PC-3 (cell line): ENCODE data around the gene SMAD5. TPM values are rescaled to one million over a fixed set of nuclear protein-coding genes. Genes with fewer than 3 reads are reported as not detected.

Source experiments
- ATAC-seq: fragments of 200-7000 bp; cut with Tn5 transposase; 2 replicates; pipeline ENCODE4 v1.9.1; 2020; ENCODE audit warnings: mild to moderate bottlenecking, moderate library complexity
- BruUV-seq: library from RNA; stranded (reverse); fragments of 400-500 nt; replicated peaks from 2 replicates; lab custom pipeline; 2021; lab: Mats Ljungman, UMichigan
- CTCF ChIA-PET: fragments of 300-600 bp; sonication (Branson Sonifier 250); formaldehyde crosslinking; loops from one replicate; lab custom pipeline; 2022; ENCODE audit warnings: antibody characterized with exemption; lab: Charles Lee
- POLR2A ChIA-PET: fragments of 300-600 bp; sonication (Branson Sonifier 250); formaldehyde crosslinking; loops from one replicate; lab custom pipeline; 2022; ENCODE audit warnings: antibody characterized with exemption; ENCODE audit not compliant: unreplicated experiment; lab: Charles Lee
- DNase-seq: peaks from one replicate; pipeline ENCODE4 v3.0.0-alpha.2; 2015
- H2AFZ ChIP-seq: fragments of 300-600 bp; sonication (generic); 2 replicates; pipeline ENCODE4 v1.6.0; 2016; ENCODE audit warnings: antibody characterized with exemption, low read length
- H3F3A ChIP-seq: fragments of 300-600 bp; sonication (generic); one replicate; pipeline ENCODE4 v1.6.0; 2017; ENCODE audit warnings: antibody characterized with exemption, low read length, control low read depth, mild to moderate bottlenecking; ENCODE audit not compliant: unreplicated experiment
- H3K27ac ChIP-seq: fragments of 300-600 bp; sonication (generic); 2 replicates; pipeline ENCODE4 v1.5.1; 2016; ENCODE audit warnings: mild to moderate bottlenecking, low read length
- H3K27me3 ChIP-seq: fragments of 300-600 bp; sonication (generic); 2 replicates; pipeline ENCODE4 v1.6.1; 2016; ENCODE audit warnings: low read length, mixed read lengths
- H3K36me3 ChIP-seq: fragments of 300-600 bp; sonication (generic); 2 replicates; pipeline ENCODE4 v1.6.1; 2016; ENCODE audit warnings: low read depth, mixed run types, low read length, mixed read lengths
- H3K4me1 ChIP-seq: fragments of 300-600 bp; sonication (generic); 2 replicates; pipeline ENCODE4 v1.5.1; 2016; ENCODE audit warnings: low read length; ENCODE audit not compliant: insufficient read depth
- H3K4me2 ChIP-seq: fragments of 300-600 bp; sonication (generic); 2 replicates; pipeline ENCODE4 v1.6.0; 2016; ENCODE audit warnings: low read length
- H3K4me3 ChIP-seq: fragments of 300-600 bp; sonication (generic); 2 replicates; pipeline ENCODE4 v1.5.1; 2016; ENCODE audit warnings: mild to moderate bottlenecking, low read length, mixed read lengths
- H3K79me2 ChIP-seq: fragments of 300-600 bp; sonication (generic); 2 replicates; pipeline ENCODE4 v1.6.1; 2017; ENCODE audit warnings: low read length, mixed read lengths
- H3K9ac ChIP-seq: fragments of 300-600 bp; sonication (generic); 2 replicates; pipeline ENCODE4 v1.6.0; 2016; ENCODE audit warnings: mild to moderate bottlenecking, low read length
- H3K9me2 ChIP-seq: fragments of 300-600 bp; sonication (generic); replicated peaks from 2 replicates; pipeline ENCODE4 v1.6.1; 2016; ENCODE audit warnings: mixed run types, low read length, mixed read lengths
- H3K9me3 ChIP-seq: fragments of 300-600 bp; sonication (generic); 2 replicates; pipeline ENCODE4 v1.6.1; 2016; ENCODE audit warnings: low read length, mixed read lengths
- H4K20me1 ChIP-seq: fragments of 300-600 bp; sonication (generic); 2 replicates; pipeline ENCODE4 v1.6.1; 2016; ENCODE audit warnings: low read length, mixed read lengths
- EZH2 ChIP-seq: fragments of 300-600 bp; sonication (generic); IDR thresholded peaks from one replicate; pipeline ENCODE4 v1.6.1; 2017; ENCODE audit warnings: antibody characterized with exemption, mild to moderate bottlenecking, low read length; ENCODE audit not compliant: unreplicated experiment
- EZH2phosphoT487 ChIP-seq: fragments of 300-600 bp; sonication (generic); IDR thresholded peaks from 2 replicates; pipeline ENCODE4 v1.6.1; 2018; ENCODE audit warnings: mild to moderate bottlenecking, antibody characterized with exemption, low read length, borderline replicate concordance
- intact Hi-C: fragments of 100-400 bp; cut with micrococcal nuclease; formaldehyde crosslinking; loops from 2 replicates; pipeline ENCODE4 v1.9.0; 2023
- total RNA-seq: library from RNA; depleted of rRNA; stranded (reverse); fragments of >200 nt; gene quantifications from 2 replicates; pipeline ENCODE4 v1.2.3, GENCODE V29; 2014
- TF ChIP-seq, protein P1 (sequence below): fragments of 300-600 bp; sonication (generic); conservative IDR thresholded peaks from 2 replicates; pipeline ENCODE4 v1.5.1; 2017; ENCODE audit warnings: antibody characterized with exemption, low read depth, mild to moderate bottlenecking, low read length

SMAD5 gene
- total RNA-seq, 1 experiment from 2014 or later: 28.5 TPM

DNA sequence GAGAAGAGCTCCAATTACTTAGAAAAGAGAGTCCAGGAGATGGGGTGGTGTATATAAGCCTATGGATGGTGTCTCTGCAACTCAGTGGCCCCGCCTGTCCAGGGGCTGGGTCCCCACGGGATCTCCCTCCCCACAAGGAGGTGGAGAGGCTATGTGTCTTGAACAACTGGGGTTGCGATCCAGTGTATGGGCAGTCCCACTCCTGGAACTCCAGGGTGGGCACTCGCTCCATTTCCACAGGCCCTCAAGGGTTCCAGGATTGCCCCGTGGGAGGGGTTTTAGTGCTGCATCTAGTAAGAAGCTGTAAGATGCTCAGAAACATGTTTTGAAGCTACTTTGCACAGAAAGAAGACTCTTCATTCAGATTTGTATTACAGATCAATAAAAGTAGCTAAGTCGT is 558 bp upstream of the SMAD5 start:
- TF ChIP-seq EZH2phosphoT487 (no peak), EZH2 (no peak)
- TF ChIP-seq, protein P1, sequence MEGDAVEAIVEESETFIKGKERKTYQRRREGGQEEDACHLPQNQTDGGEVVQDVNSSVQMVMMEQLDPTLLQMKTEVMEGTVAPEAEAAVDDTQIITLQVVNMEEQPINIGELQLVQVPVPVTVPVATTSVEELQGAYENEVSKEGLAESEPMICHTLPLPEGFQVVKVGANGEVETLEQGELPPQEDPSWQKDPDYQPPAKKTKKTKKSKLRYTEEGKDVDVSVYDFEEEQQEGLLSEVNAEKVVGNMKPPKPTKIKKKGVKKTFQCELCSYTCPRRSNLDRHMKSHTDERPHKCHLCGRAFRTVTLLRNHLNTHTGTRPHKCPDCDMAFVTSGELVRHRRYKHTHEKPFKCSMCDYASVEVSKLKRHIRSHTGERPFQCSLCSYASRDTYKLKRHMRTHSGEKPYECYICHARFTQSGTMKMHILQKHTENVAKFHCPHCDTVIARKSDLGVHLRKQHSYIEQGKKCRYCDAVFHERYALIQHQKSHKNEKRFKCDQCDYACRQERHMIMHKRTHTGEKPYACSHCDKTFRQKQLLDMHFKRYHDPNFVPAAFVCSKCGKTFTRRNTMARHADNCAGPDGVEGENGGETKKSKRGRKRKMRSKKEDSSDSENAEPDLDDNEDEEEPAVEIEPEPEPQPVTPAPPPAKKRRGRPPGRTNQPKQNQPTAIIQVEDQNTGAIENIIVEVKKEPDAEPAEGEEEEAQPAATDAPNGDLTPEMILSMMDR: no peak
- CTCF ChIA-PET: no interaction called here
- Histone ChIP-seq H3K9me3 (no peaks in the 10 kb centered on the region), H3K27me3 (no peaks in the 10 kb centered on the region), H3K4me3 (peak overlapping the region; percentile 81), H3K27ac (0 out of 2 replicates have a peak overlapping the region, but pooled peaks have one; percentile 21), H3F3A (no peaks in the 10 kb centered on the region), H3K79me2 (peaks cover 44% of the 10 kb centered on the region), H4K20me1 (peaks cover 22% of the 10 kb centered on the region), H3K4me2 (peak overlapping the region; percentile 73), H3K9ac (peak overlapping the region; percentile 93), H3K36me3 (no peaks in the 10 kb centered on the region; the same call in 1 of the 2 replicates), H2AFZ (peak overlapping the region; percentile 74), H3K4me1 (peaks cover 19% of the 10 kb centered on the region), H3K9me2 (no peaks in the 10 kb centered on the region)
- POLR2A ChIA-PET: interaction anchor here (0.9 kb wide), 1 partner anchor 8 kb away, joined by 7 read pairs; no protein-coding TSS in a partner anchor
- TSS peak; percentile 84 for BruUV-seq
- peak; percentile 3; the same call in 1 of the 2 replicates for ATAC-seq
- DNase-seq: no peak
- intact Hi-C loops: loop anchor here (2.0 kb wide), 1 partner anchor 29 kb away; no protein-coding TSS in a partner anchor

- H3K79me2 ChIP-seq: peaks cover 57% of the 10 kb centered on the region
- ATAC-seq: peak; percentile 50
- intact Hi-C loops: loop anchor here (2.0 kb wide), 1 partner anchor 27 kb away; no protein-coding TSS in a partner anchor
- TSS peak; percentile 71 for BruUV-seq
- H3F3A ChIP-seq: no peaks in the 10 kb centered on the region
- peak overlapping the region; percentile 77 for H2AFZ ChIP-seq
- no peaks in the 10 kb centered on the region for H3K9me2 ChIP-seq
- TF ChIP-seq EZH2: no peak
- TF ChIP-seq EZH2phosphoT487: no peak
- TF ChIP-seq, protein P1: no peak
- peak overlapping the region; percentile 93 for H3K9ac ChIP-seq
- peak overlapping the region; percentile 57 for H3K27ac ChIP-seq
- H4K20me1 ChIP-seq: peaks cover 34% of the 10 kb centered on the region
- no peaks in the 10 kb centered on the region for H3K27me3 ChIP-seq
- peak overlapping the region; percentile 89 for H3K4me2 ChIP-seq
- ChIA-PET CTCF (no interaction called here), POLR2A (no interaction called here)
- H3K4me3 ChIP-seq: peak overlapping the region; percentile 81
- no peaks in the 10 kb centered on the region for H3K9me3 ChIP-seq
- H3K4me1 ChIP-seq: peaks cover 29% of the 10 kb centered on the region
- no peaks in the 10 kb centered on the region; the same call in 1 of the 2 replicates for H3K36me3 ChIP-seq
- DNase-seq: peak; percentile 51
Measured at GRCh38 chr5:136133222-136133921, 727 bp downstream of the SMAD5 start.

DNA sequence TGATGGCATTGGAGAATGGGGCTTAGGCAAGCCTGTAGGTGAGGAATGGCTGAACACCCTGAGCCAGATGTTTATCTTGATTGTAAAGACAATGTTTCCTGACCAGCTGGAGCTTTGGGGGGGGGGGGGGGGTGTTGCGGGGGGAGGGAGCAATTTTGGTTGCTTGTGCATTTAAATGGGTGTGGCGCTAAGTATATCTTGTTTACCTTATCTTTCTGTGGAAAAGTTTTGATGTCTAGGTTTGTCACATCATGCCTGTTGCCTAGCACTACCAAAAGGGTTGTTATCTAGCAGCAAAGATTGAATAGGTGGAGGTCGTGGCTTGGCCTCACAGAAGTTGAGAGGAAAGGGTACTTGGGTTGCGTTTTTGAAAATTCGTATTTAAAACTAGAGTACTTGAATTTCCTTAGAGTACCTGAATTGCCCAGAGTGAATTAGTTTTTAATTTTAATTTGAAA is 1.3 kb downstream of the SMAD5 start:
- no peak for DNase-seq
- intact Hi-C loops: loop anchor here (2.0 kb wide), 1 partner anchor 27 kb away; no protein-coding TSS in a partner anchor
- Histone ChIP-seq H3K79me2 (peaks cover 62% of the 10 kb centered on the region), H3K27me3 (no peaks in the 10 kb centered on the region), H3K27ac (0 out of 2 replicates have a peak overlapping the region, but pooled peaks have one; percentile 57), H3K9me2 (no peaks in the 10 kb centered on the region), H3K4me3 (peak overlapping the region; percentile 81), H4K20me1 (peaks cover 35% of the 10 kb centered on the region), H3K9ac (peak overlapping the region; percentile 93; the same call in 1 of the 2 replicates), H3F3A (no peaks in the 10 kb centered on the region), H3K36me3 (no peaks in the 10 kb centered on the region; the same call in 1 of the 2 replicates), H3K9me3 (no peaks in the 10 kb centered on the region), H3K4me1 (peaks cover 29% of the 10 kb centered on the region), H3K4me2 (peak overlapping the region; percentile 89), H2AFZ (0 out of 2 replicates have a peak overlapping the region, but pooled peaks have one; percentile 77)
- TF ChIP-seq EZH2phosphoT487 (no peak), EZH2 (no peak)
- TF ChIP-seq, protein P1: no peak
- ChIA-PET CTCF (no interaction called here), POLR2A (no interaction called here)
- ATAC-seq: no peak
- BruUV-seq: no TSS peak
